NCI-H2227 (cell line): ENCODE results near the gene FRMD1.

Source experiments
- DNase-seq: peaks from one replicate; lab custom pipeline; 2025; ENCODE audit not compliant: unreplicated experiment; lab: John Stamatoyannopoulos, UW

Gene FRMD1

DNA sequence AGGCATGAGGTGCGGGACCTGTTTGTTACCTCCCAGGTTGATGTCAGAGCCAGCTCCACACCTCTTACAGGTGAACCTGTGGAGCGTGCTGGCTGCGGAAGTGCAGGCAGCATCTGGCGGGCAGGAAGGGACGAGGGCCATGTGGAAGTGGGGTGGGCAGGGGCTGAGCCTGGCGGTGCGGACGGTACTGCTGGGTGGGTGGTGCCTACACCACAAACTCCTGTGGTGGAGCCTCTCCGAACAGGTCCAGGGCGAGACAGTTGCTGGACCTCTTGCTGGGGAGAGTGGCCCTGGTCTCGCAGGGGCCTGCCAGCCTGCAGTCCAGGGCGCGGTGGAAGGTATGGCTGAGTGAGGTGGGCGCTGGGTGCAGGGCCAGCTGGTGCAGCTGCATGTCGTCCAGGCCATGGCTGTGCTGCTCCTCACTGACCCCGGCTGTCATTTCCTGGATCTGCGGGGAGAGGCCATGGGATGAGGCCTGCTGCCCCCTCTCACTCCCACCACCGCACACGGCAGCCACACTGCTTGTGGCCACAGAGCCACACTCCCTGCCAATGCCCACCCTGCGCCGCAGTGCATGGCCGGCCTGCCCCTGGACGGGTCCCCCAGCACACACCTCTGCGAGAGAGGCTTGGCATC is 22.0 kb downstream of the FRMD1 start:
- no peak for DNase-seq

DNA sequence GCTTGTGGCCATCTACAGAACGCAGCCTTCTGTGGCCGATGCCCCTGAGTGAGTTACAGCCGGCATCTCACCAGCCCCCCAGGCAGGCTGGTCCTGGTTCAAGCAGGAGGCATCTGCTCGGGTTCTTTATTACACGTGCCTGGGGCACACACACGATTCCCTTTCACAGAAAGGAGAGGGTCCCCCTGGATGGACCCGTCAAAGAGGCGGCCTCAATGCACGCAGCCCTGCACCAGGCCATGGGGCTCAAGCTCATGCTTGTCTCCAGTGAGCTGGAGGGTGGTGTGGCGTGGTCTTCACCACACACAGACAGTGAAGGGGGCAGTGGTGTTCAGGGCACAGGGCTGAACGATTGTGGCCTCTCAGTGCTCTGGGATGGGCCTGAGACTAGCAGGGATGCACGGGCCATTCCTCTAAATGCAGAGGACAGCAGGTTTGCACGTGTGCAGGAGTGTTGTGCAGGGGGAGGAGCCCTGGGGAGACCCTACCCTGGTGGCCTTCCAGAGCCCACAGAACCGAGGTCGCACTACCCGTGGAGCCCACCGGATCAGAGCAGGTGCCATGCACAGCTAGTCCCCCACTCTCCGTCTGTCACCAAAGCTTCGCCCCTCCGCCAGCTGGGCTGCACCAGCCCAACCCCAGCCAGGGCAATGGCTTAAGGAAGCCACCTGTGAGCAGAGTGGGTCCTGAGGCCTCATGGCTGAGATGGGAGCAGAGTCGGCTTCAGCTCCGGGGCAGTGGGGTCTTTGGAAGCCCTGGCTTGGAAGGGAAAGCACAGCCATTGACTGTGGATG is 23.1 kb downstream of the FRMD1 start:
- DNase-seq = no peak

DNA sequence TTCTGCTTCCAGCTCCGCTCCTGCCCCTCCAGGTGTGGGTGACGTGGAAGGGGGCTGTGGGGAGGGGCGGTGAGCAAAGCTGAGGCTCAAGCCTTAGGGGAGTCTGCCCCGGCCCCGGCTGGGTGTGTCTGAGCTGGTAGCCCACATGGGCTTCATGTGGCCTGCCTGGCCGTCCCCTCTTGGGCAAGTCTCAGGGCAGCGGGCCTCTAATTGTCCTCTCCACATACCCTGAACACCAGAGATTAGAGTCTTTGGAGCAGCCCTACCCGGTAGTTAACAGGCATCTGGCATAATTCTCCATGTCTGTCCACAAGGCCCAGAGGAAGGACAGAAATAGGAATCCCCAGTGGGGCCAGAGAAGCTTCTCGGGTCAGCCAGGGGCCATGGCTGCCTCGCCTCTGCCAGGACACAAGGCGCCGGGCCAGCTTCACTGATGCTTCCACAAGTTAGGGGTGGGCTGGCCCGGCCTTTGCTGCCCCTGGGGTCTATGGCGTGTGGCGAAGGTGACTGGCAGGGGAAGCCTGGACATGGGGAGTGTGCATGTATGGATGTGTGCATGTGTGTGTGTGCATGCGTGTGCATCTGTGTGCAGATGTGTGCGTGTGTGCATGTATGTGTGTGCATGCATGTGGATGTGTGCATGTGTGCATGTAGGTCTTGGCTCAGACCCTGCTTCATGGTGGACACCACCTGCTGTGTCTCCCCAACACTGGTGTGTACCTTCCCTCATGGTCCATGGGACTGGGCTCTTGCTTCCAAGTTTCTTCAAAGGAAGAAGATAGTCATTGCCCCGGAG is 24.0 kb downstream of the FRMD1 start:
- DNase-seq = no peak

DNA sequence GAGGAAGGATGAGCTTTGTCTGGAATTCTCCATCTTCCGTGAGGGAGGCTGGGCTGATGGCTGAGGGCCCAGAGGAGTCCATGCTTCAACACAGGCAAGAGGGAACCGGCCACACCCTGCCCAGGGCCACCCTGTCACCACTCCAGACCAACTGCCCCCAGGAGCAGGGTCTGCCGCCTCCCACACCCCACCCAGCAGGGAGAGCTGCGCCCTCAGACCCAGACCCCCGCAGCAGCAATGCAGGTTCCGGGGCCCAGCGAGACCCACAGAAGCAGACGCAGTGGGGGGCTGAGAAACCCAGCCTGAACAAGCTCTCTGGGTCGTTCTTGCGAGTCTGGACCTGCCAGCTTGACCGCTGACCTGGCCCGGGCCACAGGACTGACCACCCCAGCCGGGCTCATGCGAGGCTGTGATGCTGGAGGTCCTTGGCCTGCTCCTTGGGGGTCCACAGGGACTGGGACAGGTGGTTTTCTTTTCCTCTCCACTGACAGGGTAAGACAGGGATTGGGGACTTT is 25.0 kb downstream of the FRMD1 start:
- no peak for DNase-seq

DNA sequence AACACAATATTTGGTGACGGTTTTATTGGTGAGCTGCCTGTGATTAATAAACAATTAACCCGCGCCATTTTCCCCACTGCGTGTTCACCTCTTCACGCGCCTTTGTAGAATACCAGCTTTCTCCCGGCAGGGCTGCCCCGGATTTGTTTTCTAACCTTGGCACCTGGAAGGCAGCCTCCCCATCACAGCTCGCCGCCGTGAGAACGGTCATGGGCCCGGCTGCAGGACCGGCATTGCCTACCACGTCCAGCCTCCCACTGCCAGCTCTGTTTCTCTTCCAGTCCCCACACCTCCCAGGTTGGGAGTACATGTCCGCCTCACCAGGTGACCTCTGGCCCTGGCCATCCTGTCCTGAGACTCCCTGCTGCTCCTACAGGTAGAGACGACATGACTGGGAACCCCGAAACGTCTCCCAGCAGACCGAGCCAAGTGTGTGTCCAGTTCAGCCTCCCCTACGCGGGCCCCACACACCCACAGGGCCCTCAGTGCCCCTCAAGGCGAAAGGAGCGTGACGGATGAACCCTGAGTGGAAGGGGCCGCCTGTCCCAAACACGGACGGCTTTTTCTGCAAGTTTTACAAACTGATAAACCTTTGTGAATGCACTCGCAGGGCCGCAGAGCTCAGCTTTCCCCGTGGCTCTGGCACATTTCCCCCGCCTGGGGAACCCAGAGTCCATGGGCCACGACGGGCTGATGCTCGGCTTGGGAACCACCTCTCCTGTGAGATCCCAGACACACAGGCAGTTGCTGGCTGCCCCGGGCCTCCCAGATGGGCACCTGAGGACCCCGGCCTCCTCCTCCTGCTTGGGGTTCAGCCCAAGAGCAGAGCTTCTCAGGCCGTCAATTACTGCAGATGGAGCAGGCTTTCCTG is 25.7 kb downstream of the FRMD1 start:
- no peak for DNase-seq

DNA sequence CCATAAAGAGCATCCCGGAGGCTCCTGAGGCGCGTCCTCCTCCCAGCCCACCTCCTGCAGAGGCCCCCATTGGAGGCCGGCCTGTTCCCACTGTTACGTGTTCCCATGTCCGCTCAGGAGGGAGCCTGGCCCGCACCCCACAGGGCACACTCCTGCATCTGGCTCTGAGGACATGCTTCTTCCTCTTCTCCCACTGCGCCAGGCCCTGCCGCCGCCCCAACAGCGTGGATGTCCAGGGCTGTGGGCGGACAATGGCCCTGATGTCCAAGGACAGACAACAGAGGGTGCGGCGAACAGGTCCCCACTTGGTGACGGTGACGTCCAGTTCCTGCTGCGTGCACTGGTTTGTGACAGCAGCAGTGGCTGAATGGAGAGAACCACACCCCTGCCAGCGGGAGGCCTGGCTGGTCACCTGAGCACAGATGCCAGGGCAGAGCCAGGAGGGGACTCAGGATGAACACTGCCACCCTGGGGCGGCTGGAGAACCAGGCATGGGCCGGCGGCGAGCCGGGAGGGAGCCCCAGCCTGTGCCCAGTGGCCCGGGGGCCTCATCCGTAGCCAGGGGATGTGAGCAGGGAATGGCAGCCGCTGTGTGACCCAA is 26.6 kb downstream of the FRMD1 start:
- no peak for DNase-seq

DNA sequence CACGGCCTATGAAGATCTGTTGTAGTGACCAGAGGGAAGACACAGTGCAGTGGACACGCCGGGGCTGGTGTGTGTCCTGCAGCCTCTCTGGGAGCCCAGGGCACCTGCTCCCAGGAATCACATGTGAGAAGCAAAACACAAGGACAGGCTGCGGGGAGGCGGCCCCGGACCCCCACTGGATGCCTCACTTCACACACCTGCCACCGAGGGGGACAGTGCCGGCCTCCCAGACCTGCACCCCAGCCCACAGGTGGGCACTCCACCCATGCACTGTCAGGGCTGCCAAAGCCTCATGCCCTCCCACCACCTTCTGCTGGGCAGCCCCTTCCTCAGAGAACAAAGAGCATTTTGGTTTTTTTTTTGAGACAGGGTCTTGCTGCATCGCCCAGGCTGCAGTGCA is 27.4 kb downstream of the FRMD1 start:
- no peak for DNase-seq

DNA sequence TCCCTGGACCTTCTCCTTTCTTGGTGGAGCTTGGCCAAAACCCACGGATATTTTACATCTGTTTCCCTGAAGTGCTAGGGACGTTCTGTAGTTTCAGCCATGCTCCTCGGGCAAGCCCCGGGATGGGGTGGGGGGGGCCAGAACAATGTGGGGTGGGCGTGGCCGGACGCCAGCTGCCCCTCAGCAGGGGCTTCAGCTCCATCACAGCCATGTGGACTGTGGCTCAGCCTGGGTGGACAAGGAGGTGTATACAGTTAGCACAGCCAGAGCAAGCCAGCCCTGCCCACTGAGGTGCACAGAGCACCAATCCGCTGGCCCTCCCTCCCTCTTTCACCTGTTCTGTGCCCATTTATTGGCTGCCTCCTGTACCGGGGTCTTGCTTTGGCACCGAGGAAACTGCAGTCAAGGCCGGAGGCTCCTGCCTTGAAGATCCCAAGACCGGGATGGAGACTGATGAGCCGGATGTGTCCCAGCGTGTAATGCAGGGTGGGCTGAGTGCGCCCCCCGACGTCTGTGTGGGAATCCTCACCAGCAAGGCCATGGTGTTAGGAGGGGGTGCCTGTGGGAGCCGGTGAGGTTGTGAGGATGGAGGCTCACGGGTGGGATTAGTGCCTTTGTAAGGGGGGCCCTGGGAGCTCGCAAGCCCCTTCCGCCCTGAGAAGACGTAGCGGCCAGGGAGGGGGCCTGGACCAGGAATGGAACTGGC is 28.0 kb downstream of the FRMD1 start:
- DNase-seq = no peak

DNA sequence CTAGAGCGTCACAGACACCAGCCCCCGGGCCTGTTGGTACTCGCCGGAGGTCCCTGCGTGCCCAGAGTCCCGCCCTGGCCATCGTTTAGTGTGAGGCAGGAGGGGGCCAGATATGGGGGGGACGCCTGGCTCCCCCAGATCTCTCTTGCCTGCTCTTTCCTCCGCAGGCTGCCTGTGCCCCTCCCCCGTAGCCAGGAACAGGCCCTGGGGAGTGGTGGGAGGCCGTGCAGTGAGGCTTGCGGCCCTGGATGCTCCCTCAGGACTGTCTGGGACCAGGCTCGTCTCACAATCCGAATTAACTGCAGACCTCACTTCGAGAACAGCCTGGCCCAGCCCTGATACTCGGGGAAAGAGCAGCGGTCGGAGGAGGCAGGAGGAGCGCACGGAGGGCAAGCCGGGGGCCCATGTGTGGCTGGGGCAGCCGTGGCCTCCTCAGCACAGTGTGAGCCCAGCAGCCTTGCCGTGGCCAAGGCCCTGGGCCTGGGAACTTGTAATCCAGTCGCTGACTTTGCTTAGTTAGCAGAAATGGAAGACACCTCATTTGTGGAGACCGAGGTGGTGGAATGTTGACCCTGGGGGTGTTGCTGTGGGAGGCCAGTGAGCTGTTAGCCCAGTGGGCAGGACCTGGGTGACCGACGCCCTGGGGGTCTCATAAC is 28.7 kb downstream of the FRMD1 start:
- DNase-seq = no peak

DNA sequence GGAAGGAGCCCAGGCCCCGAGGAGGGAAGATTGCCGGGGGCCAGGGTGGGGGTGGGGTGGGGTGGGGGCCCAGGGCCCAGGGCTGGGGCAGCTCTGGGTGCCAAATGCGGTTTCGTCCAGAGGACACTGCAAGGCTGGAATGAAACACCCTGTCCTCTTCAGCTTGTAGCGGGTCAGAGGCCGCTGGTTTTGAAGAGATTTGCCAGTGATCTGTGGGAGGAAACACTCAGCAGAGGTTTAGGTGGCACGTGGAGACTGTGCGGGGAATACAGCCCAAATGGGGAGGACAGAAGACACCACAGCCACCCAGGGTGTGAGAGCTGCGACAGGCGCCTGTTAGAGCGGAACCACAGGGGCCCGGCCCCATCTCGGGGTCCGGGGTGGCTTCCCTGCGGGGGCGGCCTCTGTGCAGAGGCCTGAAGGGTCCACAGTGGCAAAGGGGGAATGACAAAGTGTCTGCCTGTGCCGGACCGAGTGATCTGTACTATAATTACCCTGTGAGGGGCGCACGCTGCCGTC is 29.2 kb downstream of the FRMD1 start:
- DNase-seq = no peak

DNA sequence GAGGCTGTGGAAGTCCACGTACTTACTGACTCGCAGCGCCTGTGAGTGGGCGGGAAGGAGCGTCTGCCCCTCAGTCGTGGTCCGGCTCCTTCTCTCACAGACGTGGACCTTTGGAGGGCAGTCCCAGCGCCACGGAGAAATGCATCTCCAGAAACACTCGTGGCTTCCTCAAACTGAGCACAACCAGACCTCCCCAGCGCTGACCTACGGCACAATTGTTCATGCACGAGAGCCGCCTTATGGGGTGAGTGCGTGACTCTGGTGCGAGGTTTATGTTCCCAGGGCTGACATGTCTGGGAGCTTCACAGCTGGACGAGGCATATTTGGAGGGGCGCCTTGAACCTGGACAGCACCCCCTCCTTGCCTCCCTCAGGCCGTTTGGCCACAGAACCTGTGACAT is 29.7 kb downstream of the FRMD1 start:
- no peak for DNase-seq

DNA sequence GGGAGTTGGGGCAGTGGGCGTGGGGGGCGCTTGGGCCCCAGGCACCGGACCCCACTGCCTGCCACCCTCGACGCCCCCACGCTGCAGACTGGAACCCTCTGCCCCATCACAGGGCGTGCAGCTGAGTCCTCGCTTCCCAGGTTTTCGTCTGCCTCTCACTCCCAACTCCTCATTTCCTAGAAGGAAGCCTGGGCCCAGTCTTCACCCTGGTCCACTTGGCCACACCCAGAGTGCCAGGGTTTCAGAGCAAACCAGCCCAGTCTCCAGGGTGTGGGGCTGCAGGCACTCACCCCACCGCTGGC is 30.3 kb downstream of the FRMD1 start:
- DNase-seq = no peak

DNA sequence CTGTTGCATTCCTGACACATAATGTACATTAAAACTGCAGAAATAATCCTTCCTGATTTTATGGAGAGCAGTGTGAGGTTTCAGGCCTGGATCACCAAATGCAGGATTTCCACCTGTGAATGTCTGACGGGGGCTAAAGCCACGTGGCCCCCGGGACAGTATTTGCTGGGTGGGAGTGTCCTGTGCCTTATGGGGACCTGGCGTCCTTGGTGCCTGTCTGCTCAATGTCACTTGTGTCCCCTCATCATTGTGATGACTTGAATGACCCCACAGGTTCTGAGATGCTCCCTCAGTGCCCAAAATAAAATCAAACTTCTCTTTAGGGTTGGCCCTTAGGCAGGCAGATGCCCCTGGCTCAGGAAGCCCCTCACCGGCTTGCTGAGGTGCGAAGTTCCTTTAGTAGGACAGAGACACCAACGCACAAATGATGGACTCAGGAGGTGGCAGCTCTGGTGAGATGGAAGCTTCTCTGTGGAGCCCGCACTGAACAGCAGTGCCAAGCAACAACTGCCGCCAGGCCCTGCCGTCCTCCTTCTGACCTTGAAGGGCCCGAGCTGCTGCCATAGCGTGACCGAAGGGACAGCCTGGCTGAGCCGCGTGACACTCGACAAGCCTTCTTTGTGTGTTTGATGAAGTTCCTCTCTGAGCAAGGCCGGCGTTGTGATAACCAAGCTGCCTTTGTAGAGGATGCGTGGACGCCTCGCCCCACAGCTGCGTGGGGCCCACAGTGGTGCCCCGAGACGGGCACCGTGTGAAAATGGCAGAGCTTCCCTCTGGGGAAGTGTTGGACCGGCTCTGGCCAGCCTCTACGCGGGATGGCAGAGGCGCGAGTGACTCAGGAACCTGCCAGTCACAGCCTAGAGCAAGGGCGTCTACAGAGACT is 30.9 kb downstream of the FRMD1 start:
- DNase-seq = no peak

DNA sequence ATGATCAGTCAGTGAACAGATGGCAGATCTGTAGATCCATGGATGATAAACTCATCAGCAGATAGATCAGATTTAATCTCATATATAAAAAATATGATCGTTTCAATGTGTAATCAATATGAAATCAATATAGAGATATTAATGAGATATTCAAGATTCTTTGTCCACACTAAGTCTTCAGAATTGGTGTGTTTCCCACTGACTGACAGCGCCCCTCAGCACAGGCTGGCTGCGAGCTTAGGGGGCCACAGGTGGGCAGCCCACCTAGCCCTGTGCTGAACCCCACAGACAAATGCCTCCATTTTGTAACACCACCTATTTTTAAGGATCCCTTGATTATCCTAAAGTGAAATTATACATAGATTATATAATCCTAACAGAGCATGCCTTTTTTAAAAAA is 32.3 kb downstream of the FRMD1 start:
- no peak for DNase-seq

DNA sequence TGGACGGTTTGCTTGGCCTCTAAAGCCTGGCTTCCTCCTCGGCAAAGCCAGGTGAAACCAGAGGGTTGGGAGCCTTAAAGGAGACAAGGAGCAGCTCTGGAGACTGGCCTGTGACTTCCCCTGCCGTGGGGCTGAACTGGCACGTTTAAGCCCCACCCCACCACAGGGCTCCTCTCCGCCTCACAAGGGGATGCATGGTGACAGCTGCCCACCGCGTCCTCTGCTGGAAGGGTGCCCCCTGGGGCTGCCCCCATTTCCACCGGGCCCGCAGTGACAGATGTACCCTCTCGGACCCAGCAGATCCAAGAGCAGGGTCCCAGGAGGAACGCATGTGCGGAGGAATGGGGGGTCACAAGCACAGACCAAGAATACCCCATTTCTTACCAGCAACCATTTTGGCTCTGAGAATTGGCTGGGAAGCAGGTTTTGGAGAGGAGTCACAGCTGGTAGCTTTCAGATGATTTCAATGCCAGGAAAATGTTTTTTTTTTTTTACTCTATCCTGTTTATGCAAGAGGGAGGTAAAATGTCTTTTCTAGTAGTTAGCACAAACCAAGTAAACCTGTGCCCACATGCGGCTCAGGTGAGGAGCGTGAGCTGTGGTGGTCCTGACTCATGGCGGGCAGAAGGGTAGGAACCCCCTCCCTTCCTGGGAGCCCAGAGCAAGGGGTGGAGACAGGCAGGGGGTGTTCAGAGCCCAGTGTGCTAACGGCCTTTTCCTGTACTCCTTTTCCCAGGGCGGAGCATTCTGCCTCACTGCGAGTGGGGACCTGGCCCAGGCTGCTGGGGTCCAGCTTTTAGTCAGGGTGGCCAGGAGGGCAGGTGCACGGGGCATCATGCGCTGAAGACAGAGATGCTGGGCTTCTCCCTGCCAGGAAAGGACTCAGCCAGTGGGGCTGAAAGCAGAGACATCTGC is 33.0 kb downstream of the FRMD1 start:
- no peak for DNase-seq

DNA sequence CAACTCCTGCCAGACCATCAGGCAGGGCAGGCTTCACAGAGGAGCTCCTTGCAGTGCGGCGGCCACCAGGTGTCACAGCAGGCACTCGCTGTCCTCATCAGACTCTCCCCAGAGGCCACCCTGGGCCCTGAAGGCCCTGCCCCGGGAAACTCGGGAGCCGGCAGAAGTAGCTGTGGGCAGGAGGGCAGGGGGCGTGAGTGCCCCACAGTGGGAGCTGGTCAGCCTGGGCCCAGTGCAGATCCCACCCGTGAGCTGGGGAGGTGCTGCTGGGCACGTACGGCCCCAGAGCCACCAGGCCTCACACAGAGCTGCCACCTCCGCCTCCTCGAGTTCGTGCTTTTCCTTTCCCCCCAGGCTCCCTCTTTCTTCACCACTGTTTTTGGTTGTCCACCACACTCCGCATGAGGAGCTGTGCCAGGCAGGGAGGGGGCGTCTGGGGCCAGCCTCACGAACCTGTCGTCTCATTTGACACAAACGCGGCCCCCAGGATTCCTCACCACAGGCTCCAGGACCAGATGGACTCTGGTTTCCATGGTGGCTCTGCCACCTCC is 33.8 kb downstream of the FRMD1 start:
- no peak for DNase-seq

DNA sequence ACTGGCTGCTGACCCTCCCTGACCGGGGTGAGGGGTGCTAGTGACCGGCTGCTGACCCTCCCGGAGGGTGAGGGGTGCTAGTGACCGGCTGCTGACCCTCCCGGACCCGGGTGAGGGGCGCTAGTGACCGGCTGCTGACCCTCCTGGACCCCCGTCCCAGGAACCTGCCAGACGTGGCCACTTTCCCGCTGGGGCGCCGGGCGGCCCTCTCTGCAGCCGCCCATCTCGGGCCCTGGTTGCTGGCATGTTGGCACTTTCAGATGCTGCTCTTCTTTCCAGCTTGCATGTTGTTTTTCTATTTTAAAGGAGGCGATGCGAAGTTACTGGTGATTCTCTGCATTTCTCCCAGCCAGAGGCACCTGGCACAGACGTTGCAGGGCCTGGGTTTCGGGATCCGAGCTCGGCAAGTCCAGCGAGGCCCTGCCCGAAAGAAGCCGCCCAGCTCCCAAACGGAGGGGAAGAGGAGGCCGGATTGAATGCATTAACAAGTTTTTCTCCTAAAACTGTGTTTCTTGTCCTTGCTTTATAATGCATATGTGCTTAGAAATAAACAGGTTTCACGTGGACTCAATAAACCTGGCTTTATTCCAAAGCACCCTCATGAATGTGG is 34.4 kb downstream of the FRMD1 start:
- DNase-seq = no peak
